D721Med (cell line): ENCODE results near the gene WFDC5.
"Not testable (repeated sequence)": the region's sequence is repeated elsewhere in the genome, so short reads cannot be mapped to it uniquely, and the experiment has no call there.

Experiments used
- DNase-seq: peaks from one replicate; pipeline ENCODE4 v3.0.0; 2011; ENCODE audit warnings: low spot score; ENCODE audit not compliant: insufficient read length
- FAIRE-seq: peaks from 2 replicates; lab custom pipeline; 2011; peaks lifted over from hg19 to GRCh38; lab: Jason Lieb, UNC
- CTCF ChIP-seq: IDR thresholded peaks from 2 replicates; pipeline ENCODE4 v1.5.1; 2012; ENCODE audit warnings: mild to moderate bottlenecking, control low read depth; ENCODE audit not compliant: insufficient read depth; ENCODE audit errors: missing control alignments

WFDC5 gene

GRCh38 chr20:45153147-45153546 lies 38.2 kb upstream of the WFDC5 start:
- DNase-seq, result no peak
- FAIRE-seq, result no peak
- TF ChIP-seq CTCF, result no peak

- no peak for FAIRE-seq
- DNase-seq, result no peak
- no peak for TF ChIP-seq CTCF
Observed at GRCh38 chr20:45152405-45152804, 37.4 kb upstream of the WFDC5 start.

- DNase-seq (no peak), FAIRE-seq (no peak)
- TF ChIP-seq CTCF, result no peak
Observed at GRCh38 chr20:45149062-45149461, 34.1 kb upstream of the WFDC5 start.

GRCh38 chr20:45140836-45141235 lies 25.9 kb upstream of the WFDC5 start:
- TF ChIP-seq CTCF, result no peak
- no peak for DNase-seq
- FAIRE-seq, result no peak

GRCh38 chr20:45139733-45140375 lies 24.9 kb upstream of the WFDC5 start:
- peak; percentile 38 for DNase-seq
- not testable (repeated sequence) for FAIRE-seq

GRCh38 chr20:45138561-45139300 lies 23.8 kb upstream of the WFDC5 start:
- no peak for FAIRE-seq
- DNase-seq, result no peak
- peak; percentile 44 for TF ChIP-seq CTCF

GRCh38 chr20:45136911-45137310 lies 21.9 kb upstream of the WFDC5 start:
- FAIRE-seq, result no peak
- no peak for TF ChIP-seq CTCF
- no peak for DNase-seq
